NCI-H748 (cell line): ENCODE measurements around the gene CAPZA1.

Source experiments
- DNase-seq: peaks from one replicate; lab custom pipeline; 2025; ENCODE audit not compliant: unreplicated experiment; lab: John Stamatoyannopoulos, UW

The CAPZA1 gene

DNA sequence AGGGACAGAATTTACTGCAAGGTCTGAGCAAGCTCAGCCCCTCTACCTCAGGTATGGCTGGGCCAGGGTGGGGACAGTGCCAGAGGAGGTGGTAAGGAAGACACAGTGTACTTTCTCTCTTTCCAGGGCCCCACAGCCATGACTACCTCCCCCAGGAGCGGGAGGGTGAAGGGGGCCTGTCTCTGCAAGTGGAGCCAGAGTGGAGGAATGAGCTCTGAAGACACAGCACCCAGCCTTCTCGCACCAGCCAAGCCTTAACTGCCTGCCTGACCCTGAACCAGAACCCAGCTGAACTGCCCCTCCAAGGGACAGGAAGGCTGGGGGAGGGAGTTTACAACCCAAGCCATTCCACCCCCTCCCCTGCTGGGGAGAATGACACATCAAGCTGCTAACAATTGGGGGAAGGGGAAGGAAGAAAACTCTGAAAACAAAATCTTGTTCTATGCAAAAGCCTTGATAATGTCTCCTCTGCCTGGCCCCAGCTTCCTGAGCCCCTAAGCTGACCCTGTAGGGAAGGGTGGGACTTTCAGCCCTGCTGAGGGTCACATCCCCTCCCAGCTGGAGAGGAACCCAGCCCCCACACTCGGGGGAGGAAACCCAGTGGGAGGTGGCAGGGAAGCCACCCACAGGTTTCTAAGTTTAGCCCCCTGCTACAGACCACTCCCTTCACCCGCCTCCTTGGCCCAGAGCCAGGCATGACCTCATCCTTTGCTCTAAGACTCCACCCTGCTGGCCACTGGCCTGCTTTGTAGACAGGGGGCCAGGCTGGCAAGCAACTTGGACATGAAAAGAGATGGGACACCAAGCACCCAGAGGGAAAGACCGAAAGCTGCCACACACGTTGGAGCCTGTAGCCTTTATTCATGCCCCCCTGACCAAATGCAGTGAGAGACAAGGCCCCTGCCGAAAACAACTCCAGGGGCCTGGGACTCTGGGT, 80.9 kb downstream of the CAPZA1 start:
- peak; percentile 87 for DNase-seq

DNA sequence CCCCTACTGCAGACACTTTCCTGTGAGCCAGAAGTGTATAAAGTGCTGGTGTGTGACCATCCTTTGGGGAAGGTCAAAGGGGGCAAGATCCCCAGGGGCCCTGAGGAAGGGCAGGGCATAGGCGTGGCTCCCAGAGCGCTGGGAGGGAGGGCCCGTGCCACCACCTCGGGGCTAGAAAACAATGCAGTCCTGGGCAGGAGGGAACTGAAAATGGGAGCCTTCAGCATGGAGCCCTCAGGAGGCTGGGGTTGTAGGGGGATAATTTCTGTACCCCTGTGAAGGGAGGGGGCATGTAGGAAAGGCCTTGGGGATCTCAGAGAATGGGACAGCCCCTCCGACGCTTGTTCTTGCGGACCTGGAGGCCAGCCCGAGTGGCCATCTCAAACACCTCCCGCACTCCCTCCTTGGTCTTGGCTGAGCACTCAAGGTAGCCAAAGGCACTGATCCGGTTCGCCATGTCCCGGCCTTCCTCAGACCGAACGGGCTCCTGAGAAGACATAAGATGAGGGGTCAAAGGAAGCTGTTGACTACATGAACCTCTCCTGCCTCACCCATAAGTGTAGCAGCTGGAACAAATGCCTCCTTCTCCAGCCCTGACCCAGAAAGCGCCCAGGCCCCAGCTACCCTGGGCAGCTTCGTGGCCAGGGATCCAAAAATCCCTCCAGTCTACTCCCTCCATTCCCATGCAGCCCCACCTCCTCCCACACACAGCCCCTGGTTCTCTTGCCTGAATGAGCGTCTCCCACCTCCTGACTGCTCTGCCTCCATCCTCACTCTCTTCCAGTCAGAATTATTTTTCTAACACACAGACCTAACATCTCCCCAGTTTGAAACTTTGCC, 81.8 kb downstream of the CAPZA1 start:
- DNase-seq: no peak

DNA sequence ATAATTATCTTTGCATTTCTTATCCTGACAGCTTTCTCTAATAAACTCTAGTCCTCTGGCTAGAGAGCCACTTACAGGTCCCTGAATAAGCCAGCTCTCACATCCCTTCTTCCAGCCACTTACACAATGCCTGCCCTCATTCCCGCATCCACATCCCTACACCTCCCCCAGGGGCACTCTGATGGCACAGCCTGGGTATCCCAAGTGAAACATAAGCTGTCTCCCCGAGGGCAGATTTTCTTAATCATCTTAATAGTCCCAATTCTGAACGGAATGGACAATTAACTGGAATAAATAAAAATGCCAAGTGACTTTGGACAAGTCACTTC, 82.4 kb downstream of the CAPZA1 start:
- DNase-seq: no peak

DNA sequence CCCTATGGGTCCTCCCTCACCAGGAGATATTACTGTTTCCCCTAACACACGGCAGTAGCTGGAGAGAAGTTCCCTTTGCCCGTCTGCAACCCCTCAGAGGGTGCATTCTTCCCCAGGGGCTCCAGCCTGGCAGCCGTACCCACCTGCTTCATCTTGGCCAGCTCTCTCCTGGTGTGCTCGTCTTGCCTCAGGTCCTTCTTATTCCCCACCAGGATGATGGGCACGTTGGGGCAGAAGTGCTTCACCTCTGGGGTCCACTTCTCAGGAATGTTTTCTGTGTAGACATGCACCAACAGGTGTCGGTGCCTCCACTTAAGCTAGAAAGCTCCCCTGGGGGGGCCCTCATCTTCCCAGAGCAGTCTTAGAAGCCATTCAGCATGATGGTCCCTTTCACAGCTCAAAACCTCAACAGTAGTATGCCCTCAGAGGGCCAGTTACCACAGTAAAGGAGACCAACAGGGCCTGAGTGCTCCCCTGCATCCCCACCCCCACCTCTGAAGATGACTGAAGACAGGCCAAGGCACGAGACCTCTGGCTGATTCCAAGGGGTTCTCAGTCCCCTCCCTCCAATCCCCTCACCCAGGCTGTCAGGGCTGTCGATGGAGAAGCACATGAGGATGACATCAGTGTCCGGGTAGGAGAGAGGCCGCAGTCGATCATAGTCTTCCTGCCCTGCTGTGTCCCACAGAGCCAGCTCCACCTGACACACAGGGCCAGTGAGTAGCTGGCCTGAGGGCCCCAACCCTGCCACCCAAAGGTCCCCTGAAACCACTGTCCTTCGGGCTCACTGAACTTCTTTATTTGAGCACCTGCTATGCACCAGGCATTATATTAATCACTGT, 83.0 kb downstream of the CAPZA1 start:
- DNase-seq: no peak

DNA sequence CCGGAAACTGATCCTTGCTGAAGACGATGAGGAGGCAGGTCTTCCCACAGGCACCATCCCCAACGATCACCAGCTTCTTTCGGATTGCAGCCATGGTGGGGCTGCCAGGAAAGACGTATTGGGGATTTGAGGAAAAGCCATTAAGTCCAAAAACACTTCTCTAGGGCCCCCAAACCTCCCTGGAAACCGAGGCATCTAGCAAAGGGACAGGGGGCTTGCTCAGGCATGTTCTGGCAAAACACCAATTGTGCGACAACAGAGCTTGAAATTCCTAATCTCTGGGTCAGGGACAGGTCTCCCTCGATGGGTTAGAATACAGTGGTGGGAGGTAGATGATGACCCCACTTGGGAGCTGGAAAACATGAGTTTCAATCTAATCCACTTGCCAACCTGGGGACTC, 84.1 kb downstream of the CAPZA1 start:
- no peak for DNase-seq

- DNase-seq: no peak
These were observed 84.8 kb downstream of the CAPZA1 start for GRCh38 chr1:112704391-112704933.

DNA sequence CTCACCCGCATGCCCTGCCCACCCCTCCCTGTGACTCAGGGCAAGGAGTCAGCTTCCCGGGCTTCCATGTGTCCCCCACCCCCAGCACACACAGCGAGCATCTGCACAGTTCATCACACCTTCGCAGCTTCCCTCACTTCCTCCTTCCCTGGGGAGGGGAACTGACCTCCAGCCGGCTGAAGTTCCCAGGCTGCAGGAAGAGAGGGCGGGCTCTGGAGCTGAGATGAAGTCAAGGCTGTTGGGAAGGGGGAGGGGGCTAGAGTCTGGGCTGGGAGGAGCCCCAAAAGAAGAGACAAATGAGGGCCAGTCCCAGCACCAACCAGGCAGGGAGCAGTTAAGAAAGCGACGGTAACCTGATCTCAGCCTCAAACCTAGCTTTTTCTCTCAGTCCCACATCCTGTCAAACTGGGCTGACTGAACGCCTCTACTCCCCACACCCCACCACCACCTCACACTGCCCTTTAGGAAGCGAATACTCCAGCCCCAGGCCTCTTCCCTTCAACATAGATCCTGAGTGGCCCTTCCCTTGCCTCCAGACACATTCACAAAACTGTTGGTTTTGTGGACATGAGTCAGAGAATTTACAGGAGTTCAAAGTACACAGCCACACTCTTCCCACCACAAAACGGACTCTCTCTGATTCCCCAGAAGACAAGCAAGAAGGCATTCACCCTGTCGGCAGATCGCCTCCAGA, 85.4 kb downstream of the CAPZA1 start:
- DNase-seq: peak; percentile 71

- DNase-seq: peak; percentile 73
These were observed 87.0 kb downstream of the CAPZA1 start, which contains the start of gene RHOC for GRCh38 chr1:112706505-112707220. Gene RHOC (minus strand): TSS chr1:112707127. CDS start chr1:112703799, 3,328 bp downstream.

GRCh38 chr1:112707221-112708001, 87.8 kb downstream of the CAPZA1 start:
- DNase-seq: peak; percentile 89

GRCh38 chr1:112708002-112708448, 88.4 kb downstream of the CAPZA1 start:
- DNase-seq: no peak

DNA sequence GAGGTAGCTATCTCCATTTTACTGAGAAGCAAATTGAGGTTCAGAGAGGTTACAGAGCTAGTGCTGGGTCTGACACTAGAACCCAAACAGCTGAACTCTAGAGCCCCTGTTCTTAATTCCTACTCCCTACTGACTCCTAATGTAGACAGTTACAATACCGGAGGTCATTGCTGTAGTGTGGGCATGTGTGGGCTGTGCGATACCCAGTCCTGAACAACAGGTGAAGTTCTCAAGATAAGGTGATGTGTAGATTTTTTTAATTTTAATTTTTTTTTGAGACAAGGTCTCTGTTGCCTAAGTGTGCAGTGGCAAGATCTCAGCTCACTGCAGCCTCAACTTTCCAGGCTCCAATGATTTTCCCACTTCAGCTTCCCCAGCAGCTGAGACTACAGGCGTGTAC, 88.9 kb downstream of the CAPZA1 start:
- DNase-seq: no peak

DNA sequence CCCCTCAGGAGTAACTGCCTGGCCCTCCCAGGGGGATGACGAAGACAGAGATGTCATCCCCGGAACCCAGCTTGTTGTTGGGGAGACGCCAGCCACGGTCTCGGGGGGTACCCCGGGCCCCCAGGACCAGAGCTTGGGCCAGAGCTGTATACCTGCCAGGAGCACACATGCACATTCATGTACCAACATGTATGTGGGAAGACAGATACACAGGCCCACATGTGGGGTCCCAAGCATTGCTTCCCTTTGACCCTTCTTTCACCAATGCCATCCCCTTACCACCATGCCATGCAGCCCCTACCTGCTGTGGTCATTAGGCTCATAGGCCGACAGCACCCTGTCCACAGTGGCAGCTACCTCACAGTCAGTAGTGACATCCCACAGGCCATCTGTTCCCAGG, 90.5 kb downstream of the CAPZA1 start:
- DNase-seq: no peak

- no peak for DNase-seq
These were observed 91.0 kb downstream of the CAPZA1 start for GRCh38 chr1:112710586-112710985.

DNA sequence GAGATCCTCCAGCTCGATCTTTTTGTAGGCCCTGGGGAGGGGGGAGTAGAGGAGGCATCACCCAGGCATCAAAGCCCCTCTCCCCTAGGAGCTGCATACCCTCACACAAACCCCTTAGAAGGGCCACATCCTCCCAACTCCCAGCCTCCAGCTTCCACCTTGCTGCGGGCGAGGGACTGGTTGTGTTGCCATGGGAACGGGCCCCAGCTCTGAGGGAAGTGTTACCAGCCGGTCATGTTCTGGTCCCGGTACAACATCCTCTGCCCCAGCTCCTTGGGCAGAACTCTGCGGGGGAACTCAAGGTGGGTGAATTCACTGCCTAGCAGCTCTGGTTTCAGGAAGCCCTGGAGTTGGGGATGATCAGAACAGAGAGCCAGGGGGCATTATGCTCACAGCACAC, 91.4 kb downstream of the CAPZA1 start:
- peak; percentile 28 for DNase-seq

- no peak for DNase-seq
These were observed 92.0 kb downstream of the CAPZA1 start for GRCh38 chr1:112711670-112712069.

GRCh38 chr1:112712191-112712590, 92.6 kb downstream of the CAPZA1 start:
- no peak for DNase-seq

DNA sequence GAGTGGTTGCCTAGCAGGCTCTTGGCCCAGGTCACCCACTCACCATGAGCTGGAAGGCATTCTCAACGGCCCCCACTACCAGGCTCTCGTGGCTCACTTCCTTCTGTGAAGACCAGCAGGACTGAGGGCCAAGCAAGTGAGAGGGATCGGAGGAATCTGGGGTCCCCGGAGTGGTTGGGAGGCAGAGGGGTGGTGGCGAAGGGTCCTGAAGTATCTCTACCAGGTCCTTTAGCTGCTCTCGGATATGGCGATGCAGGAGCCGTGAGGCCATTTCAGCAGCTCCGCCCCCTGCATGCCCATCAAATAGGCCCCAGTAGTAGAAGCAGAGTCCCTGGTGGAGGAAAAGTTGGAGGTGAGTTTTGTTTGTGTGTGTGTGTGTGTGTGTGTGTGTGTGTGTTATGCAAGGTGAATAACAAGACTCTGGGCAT, 93.1 kb downstream of the CAPZA1 start:
- no peak for DNase-seq

DNA sequence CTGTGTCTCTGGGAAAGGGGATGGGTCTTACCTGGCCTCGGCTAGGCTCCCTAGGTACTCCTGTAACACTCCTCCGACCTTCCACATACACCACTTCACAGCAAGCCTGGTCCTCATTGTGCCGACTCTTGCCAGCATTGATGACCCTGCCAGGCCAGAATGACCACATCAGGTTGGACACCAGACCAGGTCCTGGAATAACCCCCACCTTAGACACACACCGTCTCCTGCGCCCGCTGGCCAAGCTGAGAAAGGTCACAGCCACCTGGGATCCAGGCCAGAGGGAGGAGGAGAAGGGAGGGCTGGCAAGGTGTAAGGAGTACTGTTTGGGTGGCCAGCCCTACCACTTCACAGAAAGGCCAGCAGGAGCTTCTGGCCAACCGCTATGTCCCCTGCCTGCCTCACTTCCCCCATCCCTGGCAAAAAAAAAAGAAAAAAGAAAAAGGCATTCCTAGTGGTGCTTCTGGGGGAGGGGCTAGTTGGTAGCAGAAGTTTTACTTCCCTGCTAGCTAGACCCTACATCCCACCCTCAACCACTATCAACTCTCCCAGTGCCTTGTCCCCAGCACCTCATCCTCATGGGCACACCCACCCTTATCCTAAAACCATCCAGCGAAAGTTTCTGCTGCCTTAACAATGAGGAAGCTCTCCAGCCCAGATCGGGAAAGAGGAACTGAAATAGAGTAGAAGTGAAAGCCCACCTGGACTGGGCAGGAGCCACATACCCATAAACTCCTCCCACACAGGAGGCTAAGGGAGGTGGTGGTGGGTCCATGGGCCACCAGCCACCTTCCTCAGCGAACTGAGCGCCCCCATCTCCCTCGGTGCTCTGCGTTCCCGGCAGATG, 94.1 kb downstream of the CAPZA1 start:
- DNase-seq: peak; percentile 31
